HG03139 (cell line): ENCODE measurements around the gene LDLRAD3.
"Not testable (repeated sequence)": the region's sequence is repeated elsewhere in the genome, so short reads cannot be mapped to it uniquely, and the experiment has no call there.

ENCODE experiments used
- ATAC-seq: cut with Tn5 transposase; IDR thresholded peaks from one replicate; pipeline ENCODE4 v1.9.1; 2021; ENCODE audit not compliant: unreplicated experiment

The LDLRAD3 gene

DNA sequence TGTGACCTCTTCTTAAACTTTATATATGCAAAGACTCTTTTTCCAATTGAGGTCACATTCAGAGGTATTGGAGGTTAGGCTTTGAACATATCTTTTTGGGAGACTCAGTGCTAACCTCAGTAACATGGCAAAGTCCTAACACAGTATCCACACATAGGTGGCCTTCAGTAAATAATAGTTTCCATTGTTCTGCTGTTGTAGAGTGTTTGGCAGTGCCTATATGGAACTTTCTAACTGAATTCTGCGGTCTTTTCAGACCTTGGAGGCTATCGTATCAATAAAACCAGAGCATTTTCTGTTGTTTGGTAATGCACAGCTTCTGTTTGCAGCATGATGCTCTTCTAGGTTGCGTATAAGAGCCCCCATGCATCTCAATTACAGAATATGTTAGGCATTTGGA is 47.0 kb downstream of the LDLRAD3 start:
- ATAC-seq: no peak

DNA sequence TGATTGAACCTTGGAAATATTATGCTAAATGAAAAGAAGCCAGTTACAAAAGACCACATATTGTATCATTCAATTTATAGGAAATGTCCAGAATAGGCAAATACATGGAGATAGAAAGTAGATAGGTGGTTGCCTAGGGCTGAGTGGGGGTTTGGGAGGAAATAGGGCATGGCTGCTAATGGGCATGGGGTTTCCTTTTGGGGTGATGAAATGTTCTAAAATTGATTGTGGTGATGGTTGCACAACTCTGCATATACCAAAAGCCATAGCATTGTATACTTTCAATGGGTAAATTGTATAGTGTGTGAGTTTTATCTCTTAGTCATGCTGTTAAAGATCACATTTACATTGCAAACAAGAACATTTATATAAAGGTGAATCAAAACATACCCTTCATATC is 48.7 kb downstream of the LDLRAD3 start:
- ATAC-seq: no peak

DNA sequence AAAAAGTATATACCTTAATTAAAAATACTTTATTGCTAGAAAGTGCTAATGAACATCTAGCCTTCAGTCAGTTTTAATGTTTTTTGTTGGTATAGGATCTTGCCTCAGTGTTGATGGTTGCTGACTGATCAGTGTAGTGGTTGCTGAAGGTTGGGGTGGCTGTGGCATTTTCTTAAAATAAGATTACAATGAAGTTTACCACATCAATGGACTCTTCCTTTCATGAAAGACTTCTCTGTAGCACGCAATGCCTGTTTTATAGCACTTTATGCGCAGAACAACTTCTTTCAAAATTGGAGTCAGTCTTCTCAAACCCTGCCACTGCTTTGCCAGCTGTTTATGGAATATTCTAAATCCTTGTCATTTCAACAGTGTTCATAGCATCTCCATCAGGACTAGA is 50.6 kb downstream of the LDLRAD3 start:
- ATAC-seq: no peak

DNA sequence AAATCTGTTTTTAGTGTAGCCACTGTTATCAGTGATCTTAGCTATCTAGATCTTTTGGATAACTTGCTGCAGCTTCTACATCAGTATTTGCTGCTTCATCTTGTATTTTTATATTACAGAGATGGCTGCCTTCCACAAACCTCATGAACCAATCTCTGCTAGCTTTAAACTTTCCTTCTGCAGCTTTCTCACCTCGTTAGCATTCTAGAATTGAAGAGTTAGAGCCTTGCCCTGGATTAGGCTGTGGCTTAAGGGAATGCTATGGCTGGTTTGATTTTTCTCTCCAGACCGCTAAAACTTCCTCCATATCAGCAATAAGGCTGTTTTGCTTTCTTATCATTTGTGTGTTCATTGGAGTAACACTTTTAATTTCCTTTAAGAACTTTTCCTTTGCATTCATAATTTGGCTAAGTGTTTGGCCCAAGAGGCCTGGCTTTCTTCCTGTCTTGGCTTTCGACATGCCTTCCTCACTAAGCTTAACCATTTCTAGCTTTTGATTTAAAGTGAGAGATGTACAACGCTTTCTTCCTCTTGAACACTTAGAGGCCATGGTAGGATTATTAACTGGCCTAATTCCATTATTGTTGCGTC is 51.9 kb downstream of the LDLRAD3 start:
- ATAC-seq: no peak

DNA sequence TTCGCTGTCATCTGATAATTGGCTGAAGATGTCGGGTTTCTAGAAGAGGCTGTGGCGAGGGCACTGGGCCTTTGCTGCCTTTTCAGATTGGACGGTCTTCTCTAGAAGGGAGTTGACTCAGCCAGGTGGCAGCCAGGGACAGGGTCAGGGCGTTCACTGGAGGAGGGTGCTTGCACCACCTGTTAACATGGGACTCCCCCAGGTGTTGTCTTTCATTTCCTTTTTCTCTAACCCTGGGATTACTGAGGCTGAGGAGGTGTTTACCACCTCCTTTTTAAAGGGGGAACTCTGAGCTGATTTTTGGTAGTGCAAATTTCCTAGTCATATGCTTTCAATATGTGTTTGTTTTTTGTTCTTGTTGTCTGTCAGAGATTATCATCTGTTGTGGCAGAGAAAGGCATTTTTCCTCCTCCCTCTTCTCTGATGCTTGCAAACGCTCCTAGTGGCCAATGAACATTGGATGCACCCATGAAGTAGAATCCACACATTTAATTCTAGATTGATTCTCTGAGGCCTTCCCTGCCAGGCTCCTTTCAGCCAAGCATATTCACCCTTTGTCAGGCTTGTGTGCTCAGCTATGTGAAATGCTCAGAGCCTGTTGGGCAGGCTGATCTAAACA is 54.1 kb downstream of the LDLRAD3 start:
- no peak for ATAC-seq

DNA sequence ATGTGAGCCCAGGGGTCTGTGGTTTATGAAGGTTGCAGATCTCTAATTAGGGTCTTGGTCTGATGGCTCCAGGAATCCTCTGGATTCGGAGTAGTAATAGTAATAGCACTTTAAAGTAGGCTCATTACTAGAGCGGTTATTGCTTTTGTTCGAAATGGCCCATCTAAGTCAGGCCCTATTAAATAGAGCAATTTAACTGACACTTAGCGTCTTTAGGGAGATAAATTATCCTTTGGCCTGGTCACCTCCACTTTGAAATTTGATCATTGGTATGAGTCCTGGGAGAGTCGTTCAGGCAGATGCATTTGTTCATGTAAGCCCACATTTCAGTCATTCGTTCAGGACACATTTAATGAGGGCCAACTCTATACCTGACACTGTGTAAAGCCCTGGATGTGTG is 54.8 kb downstream of the LDLRAD3 start:
- no peak for ATAC-seq

DNA sequence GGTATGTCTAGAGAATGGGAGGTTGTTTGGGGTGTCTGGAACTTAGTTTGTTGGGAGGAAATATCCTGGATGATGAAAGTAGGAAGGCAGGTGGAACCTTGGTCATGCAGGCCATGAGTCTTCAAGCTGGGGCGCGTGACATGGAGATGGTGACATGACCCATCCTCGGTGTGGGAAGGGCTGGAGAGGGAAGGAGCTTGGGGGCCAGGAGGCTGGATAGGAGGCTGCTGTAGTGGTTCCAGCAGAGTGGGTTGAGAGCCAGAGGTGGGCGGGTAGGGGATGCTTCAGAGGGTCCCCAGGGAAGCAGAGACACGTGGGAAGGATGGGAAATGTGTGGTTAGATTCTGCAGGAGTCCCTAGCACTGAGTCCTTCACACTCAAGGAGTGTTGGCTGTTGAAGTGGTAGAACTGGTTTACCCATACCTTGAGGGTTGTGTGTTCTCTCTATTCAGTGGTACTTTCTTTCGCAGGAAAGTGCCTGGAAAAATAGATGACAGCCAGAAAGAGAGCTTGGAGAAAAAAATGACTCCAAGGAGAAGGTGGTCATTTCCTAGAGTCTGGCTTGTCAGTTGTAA is 56.8 kb downstream of the LDLRAD3 start:
- no peak for ATAC-seq

DNA sequence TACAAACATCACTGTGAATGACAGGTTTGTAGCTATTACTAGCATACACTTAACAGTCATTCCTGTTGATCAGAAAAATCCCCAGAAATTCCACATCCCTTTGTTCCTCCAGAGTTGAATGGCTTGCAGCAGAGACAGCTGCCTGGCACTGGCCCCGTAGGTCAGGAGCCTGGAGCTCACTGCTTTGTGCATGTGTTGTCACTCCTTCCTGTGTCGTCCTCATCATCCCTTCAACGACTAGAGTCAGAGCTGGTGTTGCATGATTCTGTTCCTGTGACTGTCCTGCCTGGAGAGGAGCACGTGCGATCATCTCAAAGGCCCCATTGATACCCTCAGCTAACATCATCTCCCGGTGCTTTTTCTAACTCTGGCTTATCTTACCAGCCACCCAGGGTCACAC is 58.3 kb downstream of the LDLRAD3 start:
- no peak for ATAC-seq

DNA sequence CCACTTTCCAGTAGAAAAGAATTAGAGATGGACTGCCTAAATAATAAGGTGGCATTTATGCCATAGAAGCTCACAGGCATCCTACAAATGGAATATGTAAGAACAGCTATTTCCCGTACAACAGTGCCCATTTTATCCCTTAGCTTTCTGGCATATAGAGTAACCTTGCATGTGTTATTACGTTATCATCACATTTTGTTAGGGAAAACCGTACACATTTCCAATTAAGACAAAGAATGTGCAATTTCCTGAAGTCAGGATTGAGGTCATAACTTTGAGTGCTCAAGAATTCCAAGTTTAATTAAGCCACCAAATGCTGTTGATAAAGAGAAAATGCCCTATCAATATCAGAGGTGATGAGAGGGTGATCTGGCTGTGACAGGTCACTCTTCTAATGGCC is 58.9 kb downstream of the LDLRAD3 start:
- ATAC-seq: no peak

DNA sequence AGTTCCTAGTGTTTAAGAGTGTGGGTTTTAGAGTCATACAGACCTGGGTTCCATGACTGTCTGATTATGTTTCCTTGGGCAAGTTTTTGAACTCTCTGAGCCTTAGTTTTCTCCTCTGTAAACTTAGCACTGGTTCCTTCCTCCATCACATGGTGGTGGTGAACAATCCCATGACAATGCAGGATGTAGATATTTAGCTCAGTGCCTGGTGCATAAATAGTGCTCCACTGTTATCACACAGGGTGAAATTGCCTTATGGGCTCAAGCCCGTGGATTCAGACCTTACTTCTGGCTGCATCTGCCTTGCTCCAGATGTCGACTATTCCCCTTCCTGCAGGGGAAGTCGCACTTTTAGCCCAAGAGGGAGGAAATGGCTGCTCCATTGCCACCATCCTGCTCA is 62.7 kb downstream of the LDLRAD3 start:
- ATAC-seq: no peak

DNA sequence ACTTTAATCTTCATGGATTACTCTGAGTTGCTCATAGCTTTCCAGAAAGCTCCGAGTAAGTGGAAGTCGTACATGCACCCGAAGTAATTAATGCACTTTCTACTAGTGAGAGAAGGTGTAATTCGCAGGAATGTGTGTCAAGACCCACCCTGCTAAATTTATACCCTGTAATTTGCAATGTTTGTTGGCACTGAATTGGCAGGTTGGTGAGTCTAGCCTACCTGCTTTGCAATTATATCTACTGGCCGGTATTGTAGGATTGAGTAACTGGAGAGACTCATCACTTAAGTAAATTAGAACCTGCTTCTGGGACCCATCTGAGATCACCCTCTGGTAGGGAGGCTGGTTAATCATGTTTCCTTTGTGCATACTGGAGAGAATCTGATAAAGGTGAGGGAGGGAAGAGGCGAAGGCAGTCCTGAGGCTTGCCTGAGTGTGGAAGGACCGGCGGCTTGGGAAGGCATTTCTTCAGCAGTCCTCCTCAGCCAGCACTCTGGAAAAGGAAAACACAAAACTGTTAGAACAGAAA is 63.3 kb downstream of the LDLRAD3 start:
- no peak for ATAC-seq

DNA sequence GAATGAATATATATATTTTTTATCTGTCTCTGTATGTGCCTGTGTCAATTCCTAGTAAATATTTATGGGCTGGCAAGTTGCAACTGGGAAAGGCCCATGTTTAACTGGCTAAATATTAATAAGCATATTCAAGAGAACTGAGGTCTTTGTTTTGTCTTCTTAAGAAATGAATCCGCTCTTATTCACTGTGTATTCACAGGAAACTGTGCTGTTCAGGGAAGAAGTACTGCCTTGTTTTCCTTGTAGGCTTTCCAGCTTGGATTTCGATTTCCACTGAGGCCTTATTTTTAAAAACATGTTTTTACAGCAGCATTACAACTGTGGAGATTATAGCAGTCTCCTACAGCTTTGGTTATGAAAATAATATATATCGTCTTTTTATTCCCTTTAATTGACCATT is 64.7 kb downstream of the LDLRAD3 start:
- ATAC-seq: no peak

DNA sequence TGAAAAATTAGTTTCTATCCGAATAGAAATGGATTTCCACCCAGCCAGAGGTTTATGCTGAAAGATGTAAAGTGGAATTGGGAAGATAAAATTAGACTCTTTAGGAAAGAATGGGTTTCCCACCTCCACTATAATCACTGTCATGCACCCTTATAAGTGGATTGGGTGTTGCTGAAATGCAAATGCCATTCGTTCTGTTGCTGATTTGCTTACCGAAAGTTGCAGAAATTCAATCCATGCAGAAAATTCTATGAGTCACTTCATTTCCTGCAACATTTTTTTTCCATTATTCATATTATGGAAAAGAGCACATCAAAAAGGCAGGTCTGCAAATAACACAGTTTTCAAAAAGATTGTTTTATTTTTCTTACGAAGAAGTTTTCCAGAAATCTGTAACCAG is 65.6 kb downstream of the LDLRAD3 start:
- ATAC-seq: no peak

DNA sequence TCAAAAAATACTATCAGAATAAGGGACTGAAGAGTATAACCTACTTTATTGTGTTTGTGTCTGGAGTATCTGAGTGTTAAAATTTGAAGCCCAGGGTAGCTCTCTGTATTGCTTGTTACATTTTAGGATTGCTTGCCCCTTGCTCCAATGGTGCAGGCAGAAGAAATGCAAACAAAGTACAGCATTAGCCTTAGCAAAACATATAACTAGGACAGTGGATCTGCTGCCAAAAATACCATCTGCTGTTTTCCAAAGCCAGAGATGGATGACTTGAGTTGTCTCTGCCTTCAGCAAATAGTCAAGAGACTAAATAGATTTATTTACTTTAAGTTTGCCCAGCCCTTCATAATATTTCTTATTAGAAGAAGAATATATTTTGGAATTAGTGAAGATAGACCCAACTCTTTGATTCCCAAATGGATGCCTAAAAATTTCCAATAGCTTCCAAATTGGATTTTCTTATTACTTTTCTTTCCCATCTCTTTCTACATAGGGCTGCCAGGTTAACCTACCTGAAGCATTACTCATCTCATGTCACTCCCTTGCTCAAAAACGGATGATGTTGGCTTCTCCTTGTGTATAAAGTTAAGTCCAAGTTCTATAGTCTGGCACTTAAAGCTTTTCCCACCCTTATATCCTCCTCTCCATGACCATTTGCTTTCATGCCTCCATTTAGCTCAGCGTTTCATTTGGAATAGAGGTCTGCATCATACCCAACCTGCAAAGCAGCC is 66.3 kb downstream of the LDLRAD3 start:
- ATAC-seq: no peak

DNA sequence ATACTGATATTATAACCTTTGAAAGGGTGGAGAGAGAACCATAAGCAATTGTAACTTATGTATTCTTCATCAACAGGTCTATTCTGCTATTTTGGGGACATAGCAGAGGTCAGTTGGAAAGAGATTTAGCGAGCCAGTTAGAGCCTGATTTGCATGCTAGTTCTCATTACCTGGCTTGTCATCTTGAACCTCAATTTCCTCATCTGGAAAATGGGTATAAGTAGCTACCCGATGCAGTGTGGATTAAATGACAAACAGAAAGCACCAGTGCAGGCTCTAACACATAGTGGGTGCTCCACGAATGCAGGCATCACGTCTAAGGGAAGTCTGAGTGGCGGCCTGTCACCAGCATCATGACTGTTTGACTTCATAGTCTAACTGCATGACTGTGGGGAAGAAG is 67.7 kb downstream of the LDLRAD3 start:
- ATAC-seq: no peak

DNA sequence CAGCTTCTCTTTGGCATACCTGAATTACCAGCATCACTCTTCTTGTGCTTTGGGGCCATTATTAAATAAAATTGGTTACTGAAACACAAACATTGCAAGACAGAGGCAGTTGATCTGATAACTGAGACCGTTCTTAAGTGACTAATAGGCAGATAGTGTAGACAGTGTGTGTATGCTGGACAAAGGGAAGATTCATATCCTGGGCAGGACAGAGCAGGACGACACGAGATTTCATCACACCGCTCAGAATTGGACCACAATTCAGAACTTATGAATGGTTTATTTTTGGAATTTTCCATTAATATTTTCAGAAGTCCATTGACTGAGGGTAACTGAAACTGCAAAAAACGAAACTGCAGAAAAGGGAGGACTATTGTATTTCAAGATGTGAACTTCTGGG is 68.6 kb downstream of the LDLRAD3 start:
- no peak for ATAC-seq

DNA sequence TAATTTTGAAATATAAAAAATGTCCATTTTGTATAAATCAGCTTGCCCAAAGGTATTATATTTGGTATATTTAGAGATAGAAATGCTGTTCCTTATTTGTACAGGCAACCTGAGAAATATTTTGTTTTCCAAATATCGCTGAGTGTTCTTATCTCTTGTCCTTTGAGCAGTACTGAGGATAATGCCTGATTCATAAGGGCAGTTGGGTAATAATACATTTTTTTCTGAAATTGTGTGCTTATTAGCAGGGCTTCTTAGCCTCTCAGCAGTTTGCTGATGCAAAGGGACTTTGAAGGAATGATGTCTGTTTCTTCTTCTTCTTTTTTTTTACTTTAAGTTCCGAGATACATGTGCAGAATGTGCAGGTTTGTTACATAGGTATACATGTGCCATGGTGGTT is 69.1 kb downstream of the LDLRAD3 start:
- ATAC-seq: no peak

DNA sequence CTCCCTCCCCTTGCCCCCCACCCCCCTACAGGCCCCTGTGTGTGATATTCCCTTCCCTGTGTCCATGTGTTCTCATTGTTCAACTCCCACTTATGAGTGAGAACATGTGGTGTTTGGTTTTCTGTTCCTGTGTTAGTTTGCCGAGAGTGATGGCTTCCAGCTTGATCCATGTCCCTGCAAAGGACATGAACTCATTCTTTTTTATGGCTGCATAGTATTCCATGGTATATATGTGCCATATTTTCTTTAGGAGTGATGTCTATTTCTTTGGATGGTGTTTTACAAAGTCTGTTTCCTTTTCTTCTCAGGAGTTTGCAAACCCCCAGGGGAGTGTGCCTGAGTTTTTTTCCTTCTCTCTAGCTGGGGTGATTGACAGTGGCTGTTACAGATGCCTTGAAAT is 69.6 kb downstream of the LDLRAD3 start:
- ATAC-seq: not testable (repeated sequence)

DNA sequence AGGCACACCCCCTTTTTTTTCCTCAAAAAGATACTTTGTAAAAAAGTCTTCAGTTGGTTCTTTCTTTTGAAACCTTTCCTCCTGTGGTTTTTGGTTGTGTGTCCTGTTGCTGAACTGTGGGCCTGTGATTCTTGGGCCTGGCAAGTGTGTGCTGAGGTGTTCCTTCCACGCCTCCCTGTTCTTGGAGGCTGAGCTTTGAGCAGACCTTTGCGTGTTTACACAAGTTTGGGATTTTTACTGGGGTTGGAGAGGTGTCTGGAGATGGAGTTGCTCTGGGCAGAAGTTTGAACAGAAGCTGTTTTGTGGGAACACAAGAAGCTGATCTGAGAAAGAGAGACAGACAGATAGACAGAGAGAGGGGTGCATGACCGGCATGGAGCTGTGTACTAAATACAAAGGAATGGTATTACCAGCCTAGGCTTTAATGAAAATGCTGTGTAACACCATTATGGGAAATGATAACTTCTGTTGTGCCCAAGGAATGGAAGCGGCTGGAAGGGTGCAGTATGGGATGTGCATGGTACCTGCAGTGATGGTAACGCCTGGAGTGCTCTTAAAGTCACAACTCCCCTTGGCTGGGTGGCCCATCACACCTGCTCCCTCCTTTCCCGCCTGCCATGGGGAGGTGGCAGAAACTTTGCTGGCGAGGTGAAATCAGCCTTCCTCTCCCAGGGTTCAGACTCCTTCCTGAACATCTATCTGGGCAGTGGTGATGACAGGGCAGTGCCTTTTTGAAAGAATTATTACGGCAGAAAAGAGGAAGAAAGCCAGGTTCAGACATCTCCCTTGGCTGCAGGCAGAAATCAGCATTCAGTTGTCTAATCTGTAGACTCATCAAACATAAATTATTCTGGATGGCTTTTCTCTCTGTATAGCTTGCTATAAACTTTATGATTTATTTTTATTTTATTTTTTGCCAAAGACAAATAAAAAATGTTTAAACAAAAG is 70.4 kb downstream of the LDLRAD3 start:
- ATAC-seq: no peak

DNA sequence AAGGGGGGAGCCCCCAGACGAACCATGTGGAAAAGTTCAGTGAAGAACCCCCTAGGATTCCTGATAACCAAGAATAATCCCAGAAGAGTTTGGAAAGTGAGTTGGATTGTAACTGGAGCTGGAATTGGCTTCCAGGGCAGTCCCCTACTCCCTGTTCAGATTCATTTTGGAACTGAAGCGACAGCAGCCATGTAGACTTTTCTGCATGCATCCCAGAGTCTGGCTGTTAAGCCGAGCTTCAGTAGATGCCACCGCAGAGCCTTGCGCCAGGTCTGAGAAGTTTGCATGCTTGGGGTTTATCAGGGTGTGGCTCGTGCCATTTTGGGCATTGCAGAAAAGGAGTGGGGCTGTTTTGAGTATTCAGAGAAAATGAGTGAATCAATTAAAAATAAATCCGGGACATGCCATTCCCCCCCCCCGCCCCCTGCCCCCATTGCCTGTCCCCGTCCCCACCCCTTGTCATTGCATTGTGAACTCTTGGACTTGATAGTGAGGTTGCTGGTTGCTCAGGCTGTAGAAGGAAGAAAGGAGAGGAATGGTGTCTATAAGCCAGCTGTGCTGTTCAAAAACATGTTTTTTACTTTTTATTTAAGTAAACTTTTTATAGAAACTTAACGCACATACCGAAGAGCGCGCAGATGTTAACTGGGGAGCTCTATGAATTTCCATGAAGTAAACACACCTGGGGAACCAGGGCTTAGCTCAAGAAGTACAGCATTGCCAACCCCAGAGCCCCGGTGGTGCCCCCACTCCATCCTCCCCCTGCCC is 71.2 kb downstream of the LDLRAD3 start:
- ATAC-seq: no peak
